Measurements from ENCODE around the gene KANSL1.

Gene KANSL1

GRCh38 chr17:46166692-46167249 lies 26.5 kb downstream of the KANSL1 start:
- DNase-seq = no peak

GRCh38 chr17:46163929-46164594 lies 29.2 kb downstream of the KANSL1 start:
- no peak for DNase-seq

GRCh38 chr17:46163316-46163715 lies 29.9 kb downstream of the KANSL1 start:
- no peak for DNase-seq

GRCh38 chr17:46162866-46163265 lies 30.4 kb downstream of the KANSL1 start:
- no peak for DNase-seq

- no peak for DNase-seq
Observed at GRCh38 chr17:46160169-46160568, 33.1 kb downstream of the KANSL1 start.

GRCh38 chr17:46159686-46160085 lies 33.5 kb downstream of the KANSL1 start:
- DNase-seq = no peak

GRCh38 chr17:46158323-46159296 lies 34.6 kb downstream of the KANSL1 start:
- no peak for DNase-seq

GRCh38 chr17:46157443-46158062 lies 35.7 kb downstream of the KANSL1 start:
- DNase-seq = no peak

GRCh38 chr17:46154151-46154816 lies 38.9 kb downstream of the KANSL1 start:
- no peak for DNase-seq

- no peak for DNase-seq
Observed at GRCh38 chr17:46152423-46152822, 40.8 kb downstream of the KANSL1 start.

- no peak for DNase-seq
Observed at GRCh38 chr17:46151762-46152161, 41.5 kb downstream of the KANSL1 start.

GRCh38 chr17:46150216-46150963 lies 42.8 kb downstream of the KANSL1 start:
- no peak for DNase-seq

GRCh38 chr17:46148247-46148646 lies 45.0 kb downstream of the KANSL1 start:
- DNase-seq = no peak

GRCh38 chr17:46147296-46147695 lies 45.9 kb downstream of the KANSL1 start:
- DNase-seq = no peak

GRCh38 chr17:46144246-46144645 lies 49.0 kb downstream of the KANSL1 start:
- DNase-seq = no peak

GRCh38 chr17:46143827-46144236 lies 49.4 kb downstream of the KANSL1 start:
- no peak for DNase-seq

GRCh38 chr17:46141645-46142044 lies 51.6 kb downstream of the KANSL1 start:
- DNase-seq = no peak

GRCh38 chr17:46140645-46141197 lies 52.5 kb downstream of the KANSL1 start:
- no peak for DNase-seq

GRCh38 chr17:46139432-46140210 lies 53.6 kb downstream of the KANSL1 start:
- no peak for DNase-seq

GRCh38 chr17:46138473-46138872 lies 54.8 kb downstream of the KANSL1 start:
- DNase-seq = no peak

- DNase-seq = no peak
Observed at GRCh38 chr17:46136820-46137219, 56.4 kb downstream of the KANSL1 start.
